22Rv1 (cell line): ENCODE measurements around the gene PACRG.

Experiments
- H3K27ac ChIP-seq: fragments of 450-650 bp; 2 replicates; pipeline ENCODE4 v1.5.1; 2017
- CTCF ChIP-seq: fragments of 450-650 bp; IDR thresholded peaks from 2 replicates; pipeline ENCODE4 v1.5.1; 2017; ENCODE audit warnings: mild to moderate bottlenecking
- ZFX ChIP-seq: fragments of 450-650 bp; IDR thresholded peaks from 2 replicates; pipeline ENCODE4 v1.6.1; 2017; ENCODE audit warnings: antibody characterized with exemption, borderline replicate concordance

Gene PACRG

GRCh38 chr6:163175301-163175700 lies 447.5 kb downstream of the PACRG start:
- no peak overlapping the region for H3K27ac ChIP-seq
- TF ChIP-seq CTCF, result no peak
- TF ChIP-seq ZFX, result no peak

- no peak overlapping the region for H3K27ac ChIP-seq
- TF ChIP-seq ZFX, result no peak
- no peak for TF ChIP-seq CTCF
Observed at GRCh38 chr6:163176097-163176496, 448.3 kb downstream of the PACRG start.

GRCh38 chr6:163177007-163177406 lies 449.2 kb downstream of the PACRG start:
- no peak overlapping the region for H3K27ac ChIP-seq
- no peak for TF ChIP-seq ZFX
- TF ChIP-seq CTCF, result no peak

- no peak overlapping the region for H3K27ac ChIP-seq
- TF ChIP-seq CTCF (no peak), ZFX (no peak)
Observed at GRCh38 chr6:163177892-163178420, 450.2 kb downstream of the PACRG start.

GRCh38 chr6:163179061-163179460 lies 451.3 kb downstream of the PACRG start:
- TF ChIP-seq ZFX, result no peak
- TF ChIP-seq CTCF, result no peak

GRCh38 chr6:163179721-163180120 lies 451.9 kb downstream of the PACRG start:
- H3K27ac ChIP-seq, result no peak overlapping the region
- no peak for TF ChIP-seq CTCF
- no peak for TF ChIP-seq ZFX

More at GRCh38 chr6:163179061-163179460, 451.3 kb downstream of the PACRG start:
- no peak overlapping the region for H3K27ac ChIP-seq

- no peak overlapping the region for H3K27ac ChIP-seq
- TF ChIP-seq CTCF (peak; percentile 70), ZFX (no peak)
Observed at GRCh38 chr6:163180874-163181541, 453.2 kb downstream of the PACRG start.
